CD14-positive monocyte (primary cell): ENCODE data around the gene FRMD7. TPM values are rescaled to one million over a fixed set of nuclear protein-coding genes. Genes with fewer than 3 reads are reported as not detected.
"Not testable (repeated sequence)": the region's sequence is repeated elsewhere in the genome, so short reads cannot be mapped to it uniquely, and the experiment has no call there.

Source experiments
- DNase-seq, 3 donors: peaks; one replicate each; pipeline ENCODE4 v3.0.0-alpha.2; 2011 to 2022
- H2AFZ ChIP-seq: 2 replicates; pipeline ENCODE4 v1.6.0; 2012; ENCODE audit warnings: mild to moderate bottlenecking, low read depth, low read length, inconsistent platforms; ENCODE audit not compliant: insufficient read depth, poor library complexity, severe bottlenecking
- H3K27ac ChIP-seq, 2 donors: 1 replicate in 1 of 2; 2 replicates in 1 of 2; pipeline ENCODE4 v1.5.1; 2012 to 2013; ENCODE audit warnings: low read length in 2 of 2, control low read depth in 1 of 2, inconsistent platforms in 1 of 2, low read depth in 1 of 2, mild to moderate bottlenecking in 1 of 2
- H3K27me3 ChIP-seq, 2 donors: one replicate each; pipeline versions ENCODE4 v1.6.0 to v1.6.1; 2011 to 2013; ENCODE audit warnings: low read length in 2 of 2; ENCODE audit not compliant: control insufficient read depth in 2 of 2, insufficient read depth in 2 of 2
- H3K36me3 ChIP-seq, 2 donors: replicated peaks in 1 of 2; 1 replicate in 1 of 2; 2 replicates in 1 of 2; pipeline versions ENCODE4 v1.5.1 to v1.6.1; 2012 to 2013; ENCODE audit warnings: low read length in 2 of 2, control low read depth in 1 of 2, inconsistent platforms in 1 of 2, mild to moderate bottlenecking in 1 of 2; ENCODE audit not compliant: insufficient read depth in 2 of 2, control insufficient read depth in 1 of 2
- H3K4me1 ChIP-seq, 2 donors: 1 replicate in 1 of 2; 2 replicates in 1 of 2; pipeline versions ENCODE4 v1.5.1 to v1.6.1; 2012 to 2013; ENCODE audit warnings: low read length in 2 of 2, control low read depth in 1 of 2, inconsistent platforms in 1 of 2, mild to moderate bottlenecking in 1 of 2, moderate library complexity in 1 of 2; ENCODE audit not compliant: insufficient read depth in 2 of 2, control insufficient read depth in 1 of 2
- H3K4me2 ChIP-seq: replicated peaks from 2 replicates; pipeline ENCODE3; 2012; ENCODE audit warnings: low read length, moderate library complexity, mild to moderate bottlenecking; ENCODE audit not compliant: poor library complexity, severe bottlenecking; ENCODE audit errors: extremely low read depth
- H3K4me3 ChIP-seq, 3 experiments: fragments of 200-600 bp in 1 of 3; sonication (generic) in 1 of 3; replicated peaks in 1 of 3; 1 replicate in 2 of 3; 2 replicates in 1 of 3; pipeline ENCODE4 v1.5.1; 2011 to 2013; ENCODE audit warnings: low read length in 3 of 3, mild to moderate bottlenecking in 3 of 3, control low read depth in 2 of 3, low read depth in 2 of 3, inconsistent platforms in 1 of 3, moderate library complexity in 1 of 3
- H3K79me2 ChIP-seq: 2 replicates; pipeline ENCODE4 v1.6.0; 2012; ENCODE audit warnings: mild to moderate bottlenecking, control low read depth, inconsistent platforms, low read length, moderate library complexity; ENCODE audit not compliant: insufficient read depth
- H3K9ac ChIP-seq: 2 replicates; pipeline ENCODE4 v1.6.0; 2017; ENCODE audit warnings: low read length, mild to moderate bottlenecking; ENCODE audit not compliant: insufficient read depth, poor library complexity, severe bottlenecking
- H3K9me3 ChIP-seq, 2 donors: replicated peaks in 1 of 2; 1 replicate in 1 of 2; 2 replicates in 1 of 2; pipeline versions ENCODE4 v1.5.1 to v1.6.1; 2012 to 2013; ENCODE audit warnings: low read length in 2 of 2, control low read depth in 1 of 2; ENCODE audit not compliant: control insufficient read depth in 1 of 2, insufficient read depth in 1 of 2
- H4K20me1 ChIP-seq: 2 replicates; pipeline ENCODE4 v1.6.0; 2012; ENCODE audit warnings: mild to moderate bottlenecking, low read length, control low read depth, moderate library complexity; ENCODE audit not compliant: insufficient read depth
- H3K27ac Mint-ChIP-seq, 7 donors: one replicate each; pipeline ENCODE4 v1.8.0; 2020; ENCODE audit warnings: mild to moderate bottlenecking in 7 of 7, mixed read lengths in 7 of 7, moderate library complexity in 6 of 7, inconsistent platforms in 2 of 7
- H3K27me3 Mint-ChIP-seq, 3 donors: one replicate each; pipeline ENCODE4 v1.8.0; 2021 to 2022; ENCODE audit warnings: low read depth in 3 of 3, mild to moderate bottlenecking in 3 of 3, mixed read lengths in 3 of 3, moderate library complexity in 3 of 3, inconsistent platforms in 1 of 3
- H3K36me3 Mint-ChIP-seq, 2 donors: one replicate each; pipeline ENCODE4 v1.8.0; 2020; ENCODE audit warnings: mixed read lengths in 2 of 2, inconsistent platforms in 1 of 2, mild to moderate bottlenecking in 1 of 2
- H3K4me1 Mint-ChIP-seq: one replicate; pipeline ENCODE4 v1.8.0; 2020; ENCODE audit warnings: mild to moderate bottlenecking, mixed read lengths
- H3K4me3 Mint-ChIP-seq, 2 donors: one replicate each; pipeline ENCODE4 v1.8.0; 2020; ENCODE audit warnings: mild to moderate bottlenecking in 2 of 2, mixed read lengths in 2 of 2, moderate library complexity in 1 of 2
- H3K9me3 Mint-ChIP-seq, 7 donors: one replicate each; pipeline ENCODE4 v1.8.0; 2020 to 2022; ENCODE audit warnings: mixed read lengths in 7 of 7, mild to moderate bottlenecking in 6 of 7, moderate library complexity in 6 of 7, inconsistent platforms in 2 of 7
- WGBS: methylation state at CpG from one replicate; pipeline ENCODE4 v1.1.5; 2013; ENCODE audit warnings: missing lambda C conversion rate; ENCODE audit not compliant: insufficient coverage; 5-methylcytosine and 5-hydroxymethylcytosine counted together
- intact Hi-C, 2 donors: fragments of 100-400 bp; cut with micrococcal nuclease; formaldehyde crosslinking; loops; one replicate each; pipeline versions ENCODE4 v1.15.0 to v1.15.1; 2023
- polyA plus RNA-seq, 3 donors: library from polyadenylated mRNA; depleted of rRNA in 1 of 3; unstranded in 2 of 3; stranded (reverse) in 1 of 3; fragments of 300-500 nt in 2 of 3; fragments of >200 nt in 1 of 3; fragmentation: Illumina TruSeq in 2 of 3; gene quantifications; 1 replicate in 2 of 3; 2 replicates in 1 of 3; pipeline ENCODE4 v1.2.3, GENCODE V29; 2012 to 2021
- TF ChIP-seq, protein P1 (sequence below): fragments of 200-600 bp; IDR thresholded peaks from one replicate; pipeline ENCODE4 v1.8.0; 2022; ENCODE audit warnings: antibody characterized with exemption, mild to moderate bottlenecking

FRMD7 gene
- polyA plus RNA-seq, 3 donors: not detected

DNA sequence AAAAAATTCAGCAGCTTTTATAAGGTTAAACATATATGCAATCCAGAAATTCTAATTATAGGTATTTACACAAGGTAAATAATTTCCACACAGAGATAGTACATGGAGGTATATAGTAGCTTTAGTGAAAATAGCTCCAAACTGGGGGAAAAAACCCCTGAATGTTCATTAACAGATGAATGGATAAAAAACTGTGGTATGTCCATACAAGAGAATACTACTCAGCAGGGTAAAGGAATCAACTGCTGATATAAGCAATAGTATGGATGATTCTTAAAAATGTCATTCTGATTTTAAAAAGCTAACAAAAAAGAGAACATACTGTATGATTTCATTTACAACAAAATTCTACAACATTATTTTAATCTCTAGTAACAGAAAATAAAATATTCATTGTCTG lies 37.2 kb upstream of the FRMD7 start:
- intact Hi-C loops: no loop called here
- H3K4me3 Mint-ChIP-seq: no peak overlapping the region
- H3K27me3 ChIP-seq: peaks cover 0 to under 1% of the 10 kb centered on the region in 2 donors
- no peak overlapping the region for H3K27ac Mint-ChIP-seq
- H3K4me1 Mint-ChIP-seq: peaks cover 4% of the 10 kb centered on the region
- no peak overlapping the region for H3K27ac ChIP-seq
- H2AFZ ChIP-seq: no peak overlapping the region
- no peaks in the 10 kb centered on the region for H4K20me1 ChIP-seq
- peaks cover 0 to 8% (median 2%) of the 10 kb centered on the region in 3 donors for H3K27me3 Mint-ChIP-seq
- H3K36me3 ChIP-seq: no peaks in the 10 kb centered on the region
- H3K9me3 Mint-ChIP-seq: peaks cover 0 to 14% (median 8%) of the 10 kb centered on the region in 7 donors
- H3K79me2 ChIP-seq: no peaks in the 10 kb centered on the region
- no peak overlapping the region for H3K9ac ChIP-seq
- H3K9me3 ChIP-seq: no peaks in the 10 kb centered on the region
- no peak for DNase-seq
- TF ChIP-seq, protein P1, sequence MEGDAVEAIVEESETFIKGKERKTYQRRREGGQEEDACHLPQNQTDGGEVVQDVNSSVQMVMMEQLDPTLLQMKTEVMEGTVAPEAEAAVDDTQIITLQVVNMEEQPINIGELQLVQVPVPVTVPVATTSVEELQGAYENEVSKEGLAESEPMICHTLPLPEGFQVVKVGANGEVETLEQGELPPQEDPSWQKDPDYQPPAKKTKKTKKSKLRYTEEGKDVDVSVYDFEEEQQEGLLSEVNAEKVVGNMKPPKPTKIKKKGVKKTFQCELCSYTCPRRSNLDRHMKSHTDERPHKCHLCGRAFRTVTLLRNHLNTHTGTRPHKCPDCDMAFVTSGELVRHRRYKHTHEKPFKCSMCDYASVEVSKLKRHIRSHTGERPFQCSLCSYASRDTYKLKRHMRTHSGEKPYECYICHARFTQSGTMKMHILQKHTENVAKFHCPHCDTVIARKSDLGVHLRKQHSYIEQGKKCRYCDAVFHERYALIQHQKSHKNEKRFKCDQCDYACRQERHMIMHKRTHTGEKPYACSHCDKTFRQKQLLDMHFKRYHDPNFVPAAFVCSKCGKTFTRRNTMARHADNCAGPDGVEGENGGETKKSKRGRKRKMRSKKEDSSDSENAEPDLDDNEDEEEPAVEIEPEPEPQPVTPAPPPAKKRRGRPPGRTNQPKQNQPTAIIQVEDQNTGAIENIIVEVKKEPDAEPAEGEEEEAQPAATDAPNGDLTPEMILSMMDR: no peak
- H3K4me2 ChIP-seq: no peak overlapping the region
- no peak overlapping the region for H3K4me3 ChIP-seq
- H3K4me1 ChIP-seq: no peaks in the 10 kb centered on the region
- no peaks in the 10 kb centered on the region for H3K36me3 Mint-ChIP-seq

DNA sequence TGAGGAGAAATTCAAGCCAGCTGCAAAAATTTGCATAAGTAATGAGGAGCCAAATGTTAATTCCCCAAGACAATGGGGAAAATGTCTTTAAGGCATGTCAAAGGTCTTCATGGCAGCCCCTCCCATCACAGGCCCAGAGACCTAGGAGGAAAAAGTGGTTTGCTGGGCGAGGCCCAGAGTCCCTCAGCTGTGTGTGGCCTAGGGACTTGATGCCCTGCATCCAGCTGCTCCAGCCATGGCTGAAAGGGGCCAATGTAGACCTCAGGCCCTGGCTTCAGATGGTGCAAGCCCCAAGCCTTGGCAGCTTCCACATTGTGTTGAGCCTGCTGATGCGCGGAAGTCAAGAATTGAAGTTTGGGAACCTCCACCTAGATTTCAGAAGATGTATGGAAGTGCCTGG lies 35.3 kb upstream of the FRMD7 start:
- DNase-seq, H4K20me1 ChIP-seq, H3K4me3 ChIP-seq, intact Hi-C loops, H3K27ac ChIP-seq, H3K27me3 Mint-ChIP-seq, H3K9ac ChIP-seq, H3K27me3 ChIP-seq, H3K4me2 ChIP-seq, H3K36me3 Mint-ChIP-seq, H3K9me3 ChIP-seq, H3K79me2 ChIP-seq, H3K4me1 Mint-ChIP-seq, H3K4me3 Mint-ChIP-seq, H3K27ac Mint-ChIP-seq, H3K36me3 ChIP-seq, H3K4me1 ChIP-seq, H2AFZ ChIP-seq: not testable (repeated sequence)
- WGBS: 93% methylated on average over 2 of the region's 3 CpGs
- peaks cover 0 to 14% (median 9%) of the 10 kb centered on the region in 7 donors for H3K9me3 Mint-ChIP-seq
